NCI-H2107 treated with DMSO at 0.1 percent for 48 hours (cell line): Measurements from ENCODE around the gene GRIK4.

Experiments
- DNase-seq: peaks from one replicate; lab custom pipeline; 2025; ENCODE audit not compliant: unreplicated experiment; lab: John Stamatoyannopoulos, UW

Gene GRIK4

DNA sequence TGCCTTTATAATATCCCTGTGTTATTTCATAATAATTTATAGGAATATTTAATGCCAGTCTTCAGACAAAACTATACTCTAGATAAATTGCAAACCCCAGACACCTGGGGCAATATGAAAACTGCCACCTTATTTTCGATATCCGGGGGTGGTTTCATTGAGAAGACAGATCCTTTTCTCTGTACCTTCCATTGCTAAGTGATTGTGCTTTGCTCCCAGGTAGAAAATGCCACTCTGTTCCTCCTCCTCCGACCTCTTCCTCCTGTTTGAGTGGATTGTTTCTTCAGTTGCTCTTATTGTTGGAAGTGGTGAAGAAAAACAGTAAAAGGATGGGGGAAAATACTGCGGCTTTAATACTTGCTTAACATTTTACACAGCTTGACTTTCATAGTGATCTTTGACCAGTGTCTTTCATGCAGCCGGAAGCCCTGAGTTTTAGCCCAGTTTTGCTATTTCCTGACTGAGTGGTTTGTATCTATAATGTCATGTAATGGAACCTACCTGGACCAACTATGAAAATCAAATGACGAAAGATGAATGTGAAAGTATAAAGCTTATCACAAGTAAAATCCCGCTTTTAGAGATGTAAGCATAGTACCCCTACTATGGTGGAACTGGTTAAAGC is 5.6 kb upstream of the GRIK4 start:
- DNase-seq, result no peak

GRCh38 chr11:120509346-120510053 is 2.0 kb upstream of the GRIK4 start:
- DNase-seq, result no peak

DNA sequence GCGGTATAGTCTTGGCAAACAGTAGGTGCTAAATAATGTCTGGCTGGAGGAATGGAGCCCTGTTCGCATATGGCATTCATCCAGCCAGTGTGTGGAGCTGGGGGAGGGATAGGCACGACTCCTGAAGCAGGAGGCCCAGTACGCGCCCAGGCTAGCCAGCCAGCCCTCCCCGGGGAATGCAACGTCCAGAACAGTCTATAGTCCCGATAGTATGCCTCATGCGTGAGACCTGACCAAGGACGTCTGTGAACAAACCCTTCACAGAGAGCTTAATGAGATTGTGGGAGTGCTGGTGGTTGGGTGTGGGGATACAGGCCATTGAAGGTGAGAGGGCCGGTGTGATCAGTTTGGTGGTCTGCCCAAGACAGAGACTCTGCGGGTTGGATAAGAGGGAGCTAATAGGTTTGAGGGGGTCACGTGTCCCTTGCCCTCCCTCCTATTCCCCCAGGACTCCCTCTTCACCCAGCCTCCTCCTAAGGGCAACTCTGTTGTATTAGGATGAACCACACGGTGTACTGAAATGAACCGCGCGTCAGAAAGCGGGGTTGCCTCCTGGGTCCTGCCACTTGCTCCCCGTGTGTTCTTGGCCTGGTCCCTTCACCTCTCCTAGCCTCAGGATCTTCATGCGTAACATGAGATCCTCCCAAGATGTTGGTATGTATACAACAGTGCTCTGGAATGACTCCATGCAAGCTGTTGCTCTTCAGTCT is 987 bp upstream of the GRIK4 start:
- no peak for DNase-seq

- DNase-seq, result no peak
Measured at GRCh38 chr11:120511820-120512738, 531 bp downstream of the GRIK4 start.

DNA sequence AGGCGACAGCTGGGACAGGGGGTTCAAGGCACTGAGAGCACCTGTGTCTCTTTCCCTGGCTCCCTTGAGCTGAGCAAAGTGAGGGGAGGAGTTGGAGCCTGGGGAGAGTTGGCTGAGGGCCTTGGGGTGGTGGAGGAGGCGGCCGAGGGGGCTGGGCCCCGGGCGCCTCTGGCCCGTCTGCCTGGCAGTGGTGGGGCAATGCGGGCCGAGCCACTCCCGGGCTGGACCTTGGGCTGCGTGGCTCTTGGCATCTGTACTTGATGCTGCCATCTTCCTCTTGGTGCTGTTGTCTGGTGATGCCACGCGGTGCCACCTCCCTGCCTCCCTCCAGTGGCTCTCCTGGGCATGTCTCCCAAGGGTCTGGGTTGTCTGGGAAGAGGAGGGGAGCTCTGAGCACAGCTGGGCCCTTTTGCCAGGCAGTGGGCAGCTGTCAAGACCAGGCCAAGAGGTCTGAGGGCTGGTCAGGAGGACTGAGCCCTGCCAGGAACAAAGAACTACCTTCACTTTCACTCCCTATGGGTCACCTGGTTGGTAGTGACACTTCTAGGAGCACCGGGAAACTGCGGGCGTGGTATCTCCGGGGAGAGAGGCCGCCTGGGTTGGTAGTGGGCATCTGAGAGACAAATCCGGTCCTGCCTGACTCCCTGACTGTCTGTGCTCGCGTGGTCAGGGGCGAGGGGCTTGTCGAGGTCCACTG is 1.3 kb downstream of the GRIK4 start:
- DNase-seq, result no peak

- DNase-seq, result no peak
Measured at GRCh38 chr11:120513436-120514315, 2.1 kb downstream of the GRIK4 start.

GRCh38 chr11:120514541-120515121 is 3.1 kb downstream of the GRIK4 start:
- no peak for DNase-seq

- DNase-seq, result no peak
Measured at GRCh38 chr11:120515186-120515723, 3.7 kb downstream of the GRIK4 start.

DNA sequence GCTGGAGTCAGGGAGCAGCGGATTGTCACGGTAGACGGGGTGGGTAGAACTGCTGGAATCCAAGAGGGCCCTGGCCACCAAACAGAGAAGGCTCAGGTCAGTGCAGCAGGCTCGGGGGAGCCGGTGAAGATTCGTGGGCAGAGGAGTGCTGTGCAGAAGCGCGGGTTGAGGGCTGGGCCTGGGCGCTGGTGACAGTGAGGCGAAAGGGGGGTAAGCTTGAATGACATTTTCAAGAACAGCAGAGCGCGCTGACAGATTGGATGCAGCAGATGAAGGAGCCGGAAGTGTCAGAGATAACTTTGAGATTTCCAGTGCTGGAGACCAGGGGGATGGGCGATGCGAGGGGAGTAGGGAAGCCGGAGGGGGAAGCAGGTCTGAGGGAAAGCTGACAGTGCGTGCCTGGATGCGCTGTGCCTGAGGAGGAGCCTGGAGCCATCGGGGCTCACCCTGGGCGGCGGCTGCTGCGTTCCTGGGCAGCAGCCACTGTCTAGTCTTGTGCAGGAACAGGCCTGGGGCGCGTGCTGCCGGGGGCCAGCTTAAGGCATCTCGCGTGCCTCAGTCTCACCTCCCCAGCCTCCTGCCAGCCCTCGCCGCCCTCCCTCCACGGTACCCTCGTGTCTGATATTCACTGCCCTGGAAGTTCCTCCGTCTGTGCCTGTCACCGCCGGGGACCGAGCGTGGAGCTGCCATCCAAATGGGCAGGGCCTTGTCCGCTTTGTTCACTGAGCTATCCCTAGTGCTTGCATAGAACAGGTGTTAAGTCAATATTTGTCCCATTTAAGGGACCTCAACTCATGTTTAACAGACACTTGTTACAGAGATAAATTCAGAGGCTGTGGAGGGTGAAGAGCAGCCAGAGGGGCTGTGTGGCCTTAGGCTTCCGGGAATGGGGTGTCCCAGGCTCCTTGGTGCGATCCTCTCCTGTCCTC is 5.2 kb downstream of the GRIK4 start:
- no peak for DNase-seq

GRCh38 chr11:120517390-120517761 is 5.8 kb downstream of the GRIK4 start:
- no peak for DNase-seq

DNA sequence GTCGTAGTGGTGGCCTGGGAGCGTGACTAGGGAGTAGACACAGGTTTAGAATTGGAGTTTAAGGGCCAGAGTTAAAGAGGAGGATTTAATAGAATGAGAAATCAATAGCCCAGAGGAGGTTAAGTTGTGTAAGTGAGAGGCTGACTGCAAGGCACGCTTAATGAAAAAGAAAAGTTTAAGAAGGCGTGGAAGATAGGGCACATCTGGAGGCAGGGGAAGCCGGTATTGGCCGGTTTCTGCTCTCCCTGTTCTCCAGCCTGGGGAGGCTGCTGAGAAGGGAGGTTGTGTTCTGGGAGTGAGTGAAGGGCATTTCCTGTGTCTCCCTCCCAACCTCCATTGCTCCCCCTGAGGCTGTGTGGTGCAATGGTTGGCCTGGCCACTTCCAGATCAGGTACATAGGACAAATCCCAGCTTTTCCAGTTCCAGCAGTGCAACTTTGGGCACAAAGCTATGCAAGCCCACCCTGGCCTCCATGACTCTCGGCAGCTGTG is 6.3 kb downstream of the GRIK4 start:
- no peak for DNase-seq

- DNase-seq, result no peak
Measured at GRCh38 chr11:120518356-120518755, 6.8 kb downstream of the GRIK4 start.

DNA sequence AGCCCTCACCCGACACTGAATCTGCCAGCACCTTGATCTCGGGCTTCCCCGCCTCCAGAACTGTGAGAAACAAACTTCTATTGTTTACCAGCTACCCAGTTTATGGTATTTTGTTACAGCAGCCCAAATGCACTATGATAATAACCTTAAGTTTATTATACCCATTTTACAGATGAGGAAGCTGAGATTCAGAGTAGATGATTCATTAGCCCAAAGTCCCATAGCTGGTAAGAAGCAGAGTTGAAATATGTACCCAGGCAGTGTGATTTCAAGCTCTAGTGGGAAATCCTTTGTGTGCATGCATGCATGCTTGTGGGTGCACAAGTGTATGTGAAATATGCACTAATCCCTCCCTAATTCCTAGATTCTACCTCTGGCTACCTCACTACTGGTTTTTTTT is 7.9 kb downstream of the GRIK4 start:
- no peak for DNase-seq

DNA sequence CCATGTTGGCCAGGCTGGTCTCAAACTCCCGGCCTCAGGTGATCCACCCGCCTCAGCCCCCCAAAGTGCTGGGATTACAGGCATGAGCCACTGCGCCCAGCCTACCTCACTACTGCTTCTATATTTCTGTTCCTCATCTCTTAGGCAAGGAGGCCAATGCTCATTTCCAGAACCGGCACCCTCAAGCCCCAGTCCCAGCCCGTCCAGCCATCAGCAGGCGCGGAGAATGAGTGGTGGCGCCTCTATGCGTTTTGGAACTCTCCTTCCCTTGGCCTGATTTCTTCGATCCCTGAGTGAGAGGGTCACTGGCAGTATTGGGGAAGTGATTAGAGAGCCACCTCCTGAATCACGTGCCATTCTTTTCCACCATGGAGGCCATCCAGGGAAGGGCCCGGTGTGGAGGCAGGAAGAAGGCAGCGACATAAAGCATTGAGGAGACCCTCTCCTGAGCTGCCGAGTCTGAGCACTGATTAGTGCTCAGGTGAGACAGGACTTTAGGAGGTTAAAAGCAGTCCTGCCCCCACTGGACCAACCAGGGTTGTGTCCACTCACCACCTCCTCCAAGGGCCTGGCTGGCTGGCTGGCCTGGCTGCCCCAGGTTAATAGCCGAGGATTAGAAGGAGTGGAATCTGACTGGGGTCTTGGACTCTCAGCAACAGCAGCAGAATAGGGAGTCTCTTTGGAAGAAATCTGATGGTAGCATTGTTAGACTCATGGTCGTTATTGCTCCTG is 8.7 kb downstream of the GRIK4 start:
- DNase-seq, result no peak

DNA sequence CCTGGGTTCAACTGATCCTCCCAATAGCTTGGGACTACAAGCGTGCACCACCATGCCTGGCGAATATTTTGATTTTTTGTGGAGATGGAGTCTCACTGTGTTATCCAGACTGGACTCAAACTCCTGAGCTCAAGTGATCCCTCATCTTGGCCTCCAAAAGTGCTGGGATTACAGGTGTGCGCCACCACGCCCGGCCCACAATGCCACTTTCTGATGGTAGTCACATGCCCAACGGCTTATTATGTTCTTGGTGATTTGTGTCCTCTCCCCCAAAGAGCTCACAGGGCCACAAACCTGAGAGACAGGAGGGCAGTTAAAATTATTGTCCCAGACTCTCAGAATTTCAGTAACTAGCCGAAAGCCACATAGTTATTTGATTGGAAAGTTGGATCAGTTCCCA is 9.6 kb downstream of the GRIK4 start:
- no peak for DNase-seq

- no peak for DNase-seq
Measured at GRCh38 chr11:120522021-120522420, 10.5 kb downstream of the GRIK4 start.

DNA sequence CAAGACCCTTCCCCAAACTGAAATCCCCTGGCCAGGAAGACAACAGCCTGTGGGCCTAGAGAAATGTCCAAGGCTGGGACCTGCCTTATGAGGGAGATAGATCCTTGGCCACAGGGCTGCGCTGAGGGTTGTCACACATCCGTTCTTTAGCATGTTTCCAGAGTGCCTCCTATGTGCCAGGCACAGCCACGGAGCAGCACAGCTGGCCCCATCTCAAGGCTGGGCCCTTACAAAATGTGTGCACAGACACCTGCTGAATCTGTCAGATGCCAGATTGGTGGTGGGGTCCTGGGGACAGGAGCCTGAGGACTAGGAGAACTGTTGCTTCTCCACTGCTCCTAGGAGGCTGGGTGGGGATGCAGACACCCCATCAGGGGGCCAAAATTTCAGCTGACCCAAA is 11.2 kb downstream of the GRIK4 start:
- DNase-seq, result no peak
